GM21515 (cell line): ENCODE measurements around the gene ENPP7.

Experiments
- ATAC-seq: cut with Tn5 transposase; IDR thresholded peaks from one replicate; pipeline ENCODE4 v1.9.1; 2021; ENCODE audit not compliant: unreplicated experiment

ENPP7 gene

GRCh38 chr17:79730769-79731483 is at the start of gene ENPP7:
Gene ENPP7 (plus strand): TSS chr17:79730943. CDS start chr17:79731140, 197 bp downstream.
- no peak for ATAC-seq

GRCh38 chr17:79681101-79681621 is 49.6 kb upstream of the ENPP7 start:
- ATAC-seq = no peak

- no peak for ATAC-seq
Measured at GRCh38 chr17:79681628-79682261, 49.0 kb upstream of the ENPP7 start.

GRCh38 chr17:79683365-79683764 is 47.4 kb upstream of the ENPP7 start:
- ATAC-seq = no peak

GRCh38 chr17:79684132-79684985 is 46.4 kb upstream of the ENPP7 start:
- no peak for ATAC-seq

GRCh38 chr17:79685121-79685520 is 45.6 kb upstream of the ENPP7 start:
- no peak for ATAC-seq

GRCh38 chr17:79686476-79686875 is 44.3 kb upstream of the ENPP7 start:
- ATAC-seq = no peak

GRCh38 chr17:79690466-79690865 is 40.3 kb upstream of the ENPP7 start:
- ATAC-seq = no peak

GRCh38 chr17:79690988-79691836 is 39.5 kb upstream of the ENPP7 start:
- ATAC-seq = no peak

- no peak for ATAC-seq
Measured at GRCh38 chr17:79691931-79692330, 38.8 kb upstream of the ENPP7 start.

GRCh38 chr17:79693419-79693818 is 37.3 kb upstream of the ENPP7 start:
- ATAC-seq = no peak

- no peak for ATAC-seq
Measured at GRCh38 chr17:79695293-79695790, 35.4 kb upstream of the ENPP7 start.

- no peak for ATAC-seq
Measured at GRCh38 chr17:79695797-79696609, 34.7 kb upstream of the ENPP7 start.

GRCh38 chr17:79696610-79696982 is 34.1 kb upstream of the ENPP7 start:
- ATAC-seq = no peak

GRCh38 chr17:79698146-79698846 is 32.4 kb upstream of the ENPP7 start:
- ATAC-seq = no peak

- no peak for ATAC-seq
Measured at GRCh38 chr17:79699386-79700036, 31.2 kb upstream of the ENPP7 start.

GRCh38 chr17:79700592-79700991 is 30.2 kb upstream of the ENPP7 start:
- ATAC-seq = no peak

GRCh38 chr17:79702034-79702433 is 28.7 kb upstream of the ENPP7 start:
- ATAC-seq = no peak
